ENCODE results near the gene MICAL3.
"Not testable (repeated sequence)": the region's sequence is repeated elsewhere in the genome, so short reads cannot be mapped to it uniquely, and the experiment has no call there.

MICAL3 gene

DNA sequence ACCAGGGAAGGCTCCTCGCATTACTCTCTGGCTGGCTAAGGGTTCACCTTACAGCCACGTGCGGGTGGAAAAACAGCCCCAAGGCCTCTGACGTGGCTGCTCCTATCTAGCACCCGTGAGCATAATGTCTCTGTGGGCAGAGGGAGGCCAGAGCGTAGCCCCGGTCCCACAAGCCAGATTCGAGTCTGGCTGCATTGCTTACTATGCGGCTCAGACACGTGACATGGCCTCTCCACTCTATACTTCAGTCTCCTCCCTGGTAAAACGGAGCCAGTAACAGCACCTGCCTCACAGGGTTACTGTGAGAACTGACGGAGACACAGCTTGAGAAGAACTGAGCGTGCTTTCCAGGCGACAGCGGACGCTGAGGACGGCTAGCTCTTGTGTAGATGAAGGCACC is 144.3 kb downstream of the MICAL3 start:
- TF ChIP-seq, protein P1, sequence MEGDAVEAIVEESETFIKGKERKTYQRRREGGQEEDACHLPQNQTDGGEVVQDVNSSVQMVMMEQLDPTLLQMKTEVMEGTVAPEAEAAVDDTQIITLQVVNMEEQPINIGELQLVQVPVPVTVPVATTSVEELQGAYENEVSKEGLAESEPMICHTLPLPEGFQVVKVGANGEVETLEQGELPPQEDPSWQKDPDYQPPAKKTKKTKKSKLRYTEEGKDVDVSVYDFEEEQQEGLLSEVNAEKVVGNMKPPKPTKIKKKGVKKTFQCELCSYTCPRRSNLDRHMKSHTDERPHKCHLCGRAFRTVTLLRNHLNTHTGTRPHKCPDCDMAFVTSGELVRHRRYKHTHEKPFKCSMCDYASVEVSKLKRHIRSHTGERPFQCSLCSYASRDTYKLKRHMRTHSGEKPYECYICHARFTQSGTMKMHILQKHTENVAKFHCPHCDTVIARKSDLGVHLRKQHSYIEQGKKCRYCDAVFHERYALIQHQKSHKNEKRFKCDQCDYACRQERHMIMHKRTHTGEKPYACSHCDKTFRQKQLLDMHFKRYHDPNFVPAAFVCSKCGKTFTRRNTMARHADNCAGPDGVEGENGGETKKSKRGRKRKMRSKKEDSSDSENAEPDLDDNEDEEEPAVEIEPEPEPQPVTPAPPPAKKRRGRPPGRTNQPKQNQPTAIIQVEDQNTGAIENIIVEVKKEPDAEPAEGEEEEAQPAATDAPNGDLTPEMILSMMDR (IDR thresholded peaks at IDR 0.05; ENCODE audit: low read depth, low read length) = no peak
- no peak overlapping the region for H3K4me3 ChIP-seq (ENCODE audit: low read depth, low read length)

GRCh38 chr22:17878941-17879340 is 145.4 kb downstream of the MICAL3 start:
- no peak overlapping the region for H3K4me3 ChIP-seq (ENCODE audit: low read depth, low read length)
- TF ChIP-seq, protein P1 (IDR thresholded peaks at IDR 0.05; ENCODE audit: low read depth, low read length) = no peak

DNA sequence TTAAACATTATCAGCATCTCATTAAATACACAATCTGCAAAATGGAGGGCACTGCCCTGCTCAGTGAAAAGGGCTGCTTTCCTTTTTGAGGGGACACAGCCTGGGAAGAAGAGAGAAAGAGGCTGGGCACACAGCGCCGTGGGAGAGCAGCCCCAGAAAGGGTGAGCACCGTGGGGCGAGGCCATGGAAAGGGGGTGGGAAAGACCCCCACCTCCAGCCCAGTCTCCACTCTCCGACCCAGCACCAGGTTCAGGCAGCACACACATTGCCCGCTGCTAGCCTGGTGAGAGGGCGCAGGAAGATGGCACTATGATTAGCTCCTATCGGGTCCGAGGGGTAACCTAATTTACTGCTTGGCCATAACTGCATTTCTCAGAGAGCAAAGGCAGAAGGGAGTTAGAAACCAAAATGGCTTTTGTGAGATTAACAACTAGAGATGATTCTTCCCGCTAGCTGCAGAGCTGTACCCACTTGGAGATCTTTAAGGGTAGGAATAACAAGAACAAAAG is 146.1 kb downstream of the MICAL3 start:
- TF ChIP-seq, protein P1 (IDR thresholded peaks at IDR 0.05; ENCODE audit: low read depth, low read length) = no peak
- H3K4me3 ChIP-seq (ENCODE audit: low read depth, low read length) = no peak overlapping the region

DNA sequence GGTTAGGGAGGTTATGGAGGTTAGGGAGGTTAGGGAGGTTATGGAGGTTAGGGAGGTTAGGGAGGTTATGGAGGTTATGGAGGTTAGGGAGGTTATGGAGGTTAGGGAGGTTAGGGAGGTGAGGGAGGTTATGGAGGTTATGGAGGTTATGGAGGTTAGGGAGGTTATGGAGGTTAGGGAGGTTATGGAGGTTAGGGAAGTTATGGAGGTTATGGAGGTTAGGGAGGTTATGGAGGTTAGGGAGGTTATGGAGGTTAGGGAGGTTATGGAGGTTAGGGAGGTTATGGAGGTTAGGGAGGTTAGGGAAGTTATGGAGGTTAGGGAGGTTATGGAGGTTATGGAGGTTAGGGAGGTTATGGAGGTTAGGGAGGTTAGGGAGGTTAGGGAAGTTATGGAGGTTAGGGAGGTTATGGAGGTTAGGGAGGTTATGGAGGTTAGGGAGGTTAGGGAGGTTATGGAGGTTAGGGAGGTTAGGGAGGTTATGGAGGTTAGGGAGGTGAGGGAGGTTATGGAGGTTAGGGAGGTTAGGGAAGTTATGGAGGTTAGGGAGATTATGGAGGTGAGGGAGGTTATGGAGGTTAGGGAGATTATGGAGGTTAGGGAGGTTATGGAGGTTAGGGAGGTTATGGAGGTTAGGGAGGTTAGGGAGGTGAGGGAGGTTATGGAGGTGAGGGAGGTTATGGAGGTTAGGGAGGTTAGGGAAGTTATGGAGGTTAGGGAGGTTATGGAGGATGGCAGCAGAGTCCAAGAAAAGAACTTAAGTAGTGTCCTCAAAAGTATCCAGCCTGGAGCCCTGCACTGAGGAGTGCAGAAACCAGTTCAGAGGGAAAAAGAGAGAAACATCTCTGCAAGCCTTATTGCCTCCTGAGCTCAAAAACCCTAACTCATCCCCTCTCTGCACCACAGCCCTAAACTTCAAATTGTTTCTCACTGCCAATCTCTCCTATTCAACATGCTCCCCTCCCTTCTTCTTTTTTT is 147.2 kb downstream of the MICAL3 start:
- H3K4me3 ChIP-seq (ENCODE audit: low read depth, low read length) = not testable (repeated sequence)

DNA sequence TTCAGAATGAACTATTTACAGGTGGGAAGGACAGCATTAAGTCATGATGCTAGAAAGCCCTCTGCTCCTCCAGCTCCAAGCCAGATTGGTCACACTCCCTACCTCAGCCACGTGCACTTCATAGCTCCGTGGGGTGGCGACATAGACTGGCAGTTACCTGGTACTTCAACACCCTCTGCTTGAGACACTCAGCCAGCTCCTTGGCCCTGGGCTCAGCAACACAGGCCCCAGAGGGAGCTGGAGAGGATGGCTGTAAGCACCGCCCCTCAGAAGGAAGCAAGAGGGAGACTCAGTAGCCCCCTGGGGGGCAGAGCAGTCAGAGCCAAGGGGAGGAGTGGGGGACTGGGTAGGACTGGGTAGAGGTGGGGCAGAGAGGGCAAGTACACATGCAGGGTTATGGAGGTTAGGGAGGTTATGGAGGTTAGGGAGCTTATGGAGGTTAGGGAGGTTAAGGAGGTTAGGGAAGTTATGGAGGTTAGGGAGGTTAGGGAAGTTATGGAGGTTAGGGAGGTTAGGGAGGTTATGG is 148.0 kb downstream of the MICAL3 start:
- no peak overlapping the region for H3K4me3 ChIP-seq (ENCODE audit: low read depth, low read length)
- TF ChIP-seq, protein P1 (IDR thresholded peaks at IDR 0.05; ENCODE audit: low read depth, low read length) = no peak

GRCh38 chr22:17875631-17876030 is 148.7 kb downstream of the MICAL3 start:
- TF ChIP-seq, protein P1 (IDR thresholded peaks at IDR 0.05; ENCODE audit: low read depth, low read length) = no peak
- H3K4me3 ChIP-seq (ENCODE audit: low read depth, low read length) = no peak overlapping the region

GRCh38 chr22:17875156-17875555 is 149.2 kb downstream of the MICAL3 start:
- H3K4me3 ChIP-seq (ENCODE audit: low read depth, low read length) = no peak overlapping the region
- TF ChIP-seq, protein P1 (IDR thresholded peaks at IDR 0.05; ENCODE audit: low read depth, low read length) = no peak

All from WI38 (cell line).